ENCODE data around the gene TRIL. TPM values are rescaled to one million over a fixed set of nuclear protein-coding genes. Genes with fewer than 3 reads are reported as not detected.

Gene TRIL, protein sequence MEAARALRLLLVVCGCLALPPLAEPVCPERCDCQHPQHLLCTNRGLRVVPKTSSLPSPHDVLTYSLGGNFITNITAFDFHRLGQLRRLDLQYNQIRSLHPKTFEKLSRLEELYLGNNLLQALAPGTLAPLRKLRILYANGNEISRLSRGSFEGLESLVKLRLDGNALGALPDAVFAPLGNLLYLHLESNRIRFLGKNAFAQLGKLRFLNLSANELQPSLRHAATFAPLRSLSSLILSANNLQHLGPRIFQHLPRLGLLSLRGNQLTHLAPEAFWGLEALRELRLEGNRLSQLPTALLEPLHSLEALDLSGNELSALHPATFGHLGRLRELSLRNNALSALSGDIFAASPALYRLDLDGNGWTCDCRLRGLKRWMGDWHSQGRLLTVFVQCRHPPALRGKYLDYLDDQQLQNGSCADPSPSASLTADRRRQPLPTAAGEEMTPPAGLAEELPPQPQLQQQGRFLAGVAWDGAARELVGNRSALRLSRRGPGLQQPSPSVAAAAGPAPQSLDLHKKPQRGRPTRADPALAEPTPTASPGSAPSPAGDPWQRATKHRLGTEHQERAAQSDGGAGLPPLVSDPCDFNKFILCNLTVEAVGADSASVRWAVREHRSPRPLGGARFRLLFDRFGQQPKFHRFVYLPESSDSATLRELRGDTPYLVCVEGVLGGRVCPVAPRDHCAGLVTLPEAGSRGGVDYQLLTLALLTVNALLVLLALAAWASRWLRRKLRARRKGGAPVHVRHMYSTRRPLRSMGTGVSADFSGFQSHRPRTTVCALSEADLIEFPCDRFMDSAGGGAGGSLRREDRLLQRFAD
- polyA plus RNA-seq = not detected

DNA sequence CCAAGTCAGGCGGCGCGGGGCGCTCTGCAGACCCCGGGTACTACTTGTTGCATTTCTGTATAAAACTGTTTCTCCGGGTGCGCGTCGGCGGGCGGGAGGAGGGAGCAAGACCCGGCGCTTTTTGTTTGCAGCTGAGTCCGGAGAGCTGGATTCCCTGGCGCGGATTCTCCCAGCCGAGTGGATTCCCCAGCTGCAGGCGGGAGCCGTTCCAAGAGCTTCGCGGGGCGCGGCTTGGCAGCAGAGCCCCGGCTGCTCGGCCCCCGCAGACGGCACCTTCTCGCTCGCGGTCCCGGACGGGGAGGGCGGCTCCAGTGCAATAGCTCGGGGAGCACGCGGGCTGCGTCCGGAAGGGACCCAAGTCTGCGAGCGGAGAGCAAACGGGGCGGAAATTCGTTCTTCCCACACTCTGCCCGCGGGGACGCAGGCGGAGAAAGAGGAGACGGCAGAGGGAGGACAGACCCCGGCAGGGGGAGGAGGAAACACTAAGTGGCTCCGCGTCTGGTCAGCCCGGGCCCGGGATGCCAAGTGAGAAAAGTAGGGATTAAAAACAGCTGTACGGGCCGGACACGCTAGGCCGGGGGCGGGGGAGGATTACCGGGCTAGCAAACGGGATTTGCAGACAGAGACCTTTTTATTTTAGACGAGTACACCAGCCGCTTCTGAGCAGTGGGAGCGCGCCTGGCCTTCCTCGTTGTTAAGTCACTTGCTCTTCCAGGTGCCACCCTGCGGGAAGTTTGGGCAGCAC is at the start of gene TRIL:
Gene TRIL (minus strand): TSS at position 96 of the 745 bp plus-strand sequence. CDS start 284 bp downstream, outside the sequence.
- Mint-ChIP-seq H3K27me3 (peaks cover 36% of the 10 kb centered on the region), H3K9me3 (peaks cover 0 to 3% (median 0%) of the 10 kb centered on the region in 3 donors)

DNA sequence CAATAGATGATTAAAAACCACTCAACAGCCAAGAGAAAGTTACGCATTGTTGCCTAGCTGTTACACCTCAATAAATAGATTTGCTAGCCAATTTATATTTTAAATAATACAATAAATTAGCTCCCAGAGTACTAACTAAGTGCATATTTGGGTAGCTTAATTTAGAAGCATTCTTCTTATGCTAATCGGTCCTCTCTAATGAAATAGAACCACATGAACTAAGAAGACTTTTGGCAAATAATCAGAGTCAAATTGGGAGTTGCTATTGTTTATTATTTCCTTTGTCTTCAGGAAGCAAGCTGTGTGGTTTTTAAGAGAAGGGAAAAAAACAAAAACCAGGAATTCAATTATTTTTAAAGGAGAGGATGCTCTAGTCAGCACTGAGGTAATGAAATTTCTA is 49.0 kb upstream of the TRIL start:
- no peaks in the 10 kb centered on the region for H3K36me3 Mint-ChIP-seq
- H3K4me1 Mint-ChIP-seq = peaks cover 0 to 1% (median 0%) of the 10 kb centered on the region in 3 donors

More for the DNA sequence above, at the start of gene TRIL:
- Mint-ChIP-seq H3K27ac (peak within 1 kb of the TSS in 2 of 3 donors; percentile 28 to 63), H3K4me3 (peak within 1 kb of the TSS; percentile 2 to 70 (median 8)), H3K36me3 (no peaks in the 10 kb centered on the region), H3K4me1 (peaks cover 0 to 7% (median 4%) of the 10 kb centered on the region in 3 donors)

DNA sequence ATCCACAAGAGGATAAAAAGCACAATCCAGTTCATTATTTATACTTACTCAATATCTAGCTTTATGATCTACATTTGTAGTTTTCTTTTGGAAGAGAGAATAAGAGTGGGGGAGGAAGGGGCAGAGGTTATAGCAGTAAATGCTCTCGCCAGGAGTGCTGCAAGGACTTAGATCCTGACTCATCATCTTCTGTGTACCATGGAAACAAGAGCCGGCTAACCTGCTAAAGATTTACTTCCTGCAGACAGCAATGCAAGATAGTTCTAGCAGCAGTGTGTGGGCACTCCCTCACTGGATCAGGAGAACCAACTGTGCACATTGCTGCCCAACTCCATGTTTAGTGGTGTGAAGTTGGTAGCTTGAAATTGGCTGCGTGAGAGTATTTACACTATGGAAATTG is 47.7 kb upstream of the TRIL start:
- Mint-ChIP-seq H3K27me3 (peaks cover 11% of the 10 kb centered on the region), H3K36me3 (no peaks in the 10 kb centered on the region), H3K27ac (no peak overlapping the region), H3K9me3 (peaks cover 2 to 6% (median 3%) of the 10 kb centered on the region in 3 donors), H3K4me3 (no peak overlapping the region), H3K4me1 (peaks cover 0 to 1% (median 0%) of the 10 kb centered on the region in 3 donors)

More for the DNA sequence above, 49.0 kb upstream of the TRIL start:
- Mint-ChIP-seq H3K27ac (no peak overlapping the region), H3K9me3 (peaks cover 2 to 6% (median 3%) of the 10 kb centered on the region in 3 donors), H3K4me3 (no peak overlapping the region), H3K27me3 (peaks cover 9% of the 10 kb centered on the region)

DNA sequence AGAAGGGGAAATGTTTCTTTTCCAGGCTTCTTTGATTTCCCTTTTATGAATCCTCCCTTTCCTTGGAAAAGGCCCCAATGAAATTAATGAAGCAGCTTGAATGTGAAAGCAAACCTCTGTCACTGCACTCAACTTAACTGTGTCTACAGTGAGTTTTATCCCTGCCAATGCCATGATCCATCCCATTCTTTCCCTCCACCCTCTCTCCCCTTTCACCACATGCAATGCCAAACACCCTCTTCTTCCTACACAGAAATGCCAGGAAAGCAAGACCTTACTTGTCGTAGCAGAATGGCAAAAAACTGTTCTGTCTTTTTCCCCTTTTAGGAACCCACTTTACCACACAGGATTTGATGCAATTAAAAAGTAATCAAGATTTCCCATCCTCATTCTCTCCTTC is 47.3 kb upstream of the TRIL start:
- no peaks in the 10 kb centered on the region for H3K36me3 Mint-ChIP-seq
- H3K27ac Mint-ChIP-seq = no peak overlapping the region
- peaks cover 2 to 6% (median 3%) of the 10 kb centered on the region in 3 donors for H3K9me3 Mint-ChIP-seq
- no peak overlapping the region for H3K4me3 Mint-ChIP-seq
- H3K4me1 Mint-ChIP-seq = peaks cover 0 to 1% (median 0%) of the 10 kb centered on the region in 3 donors
- peaks cover 11% of the 10 kb centered on the region for H3K27me3 Mint-ChIP-seq

DNA sequence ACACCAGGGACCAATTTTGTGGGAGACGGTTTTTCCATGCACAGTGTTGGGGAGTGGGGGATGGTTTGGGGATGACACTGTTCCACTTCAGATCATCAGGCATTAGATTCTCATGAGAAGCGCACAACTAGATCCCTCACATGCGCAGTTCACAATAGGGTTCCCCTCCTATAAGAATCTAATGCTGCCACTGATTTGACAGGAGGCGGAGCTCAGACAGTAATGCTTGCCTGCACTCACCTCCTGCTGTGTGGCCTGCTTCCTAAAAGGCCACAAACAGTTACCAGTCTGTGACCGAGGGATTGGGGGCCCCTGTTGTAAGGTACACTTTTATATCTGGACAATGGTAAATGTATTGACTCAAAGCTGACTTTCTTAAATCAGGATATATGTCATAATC is 45.6 kb upstream of the TRIL start:
- H3K27me3 Mint-ChIP-seq = peaks cover 11% of the 10 kb centered on the region
- peaks cover 0 to 1% (median 0%) of the 10 kb centered on the region in 3 donors for H3K4me1 Mint-ChIP-seq
- H3K36me3 Mint-ChIP-seq = no peaks in the 10 kb centered on the region
- no peak overlapping the region for H3K4me3 Mint-ChIP-seq
- H3K9me3 Mint-ChIP-seq = peaks cover 0 to 6% (median 3%) of the 10 kb centered on the region in 3 donors
- no peak overlapping the region for H3K27ac Mint-ChIP-seq

DNA sequence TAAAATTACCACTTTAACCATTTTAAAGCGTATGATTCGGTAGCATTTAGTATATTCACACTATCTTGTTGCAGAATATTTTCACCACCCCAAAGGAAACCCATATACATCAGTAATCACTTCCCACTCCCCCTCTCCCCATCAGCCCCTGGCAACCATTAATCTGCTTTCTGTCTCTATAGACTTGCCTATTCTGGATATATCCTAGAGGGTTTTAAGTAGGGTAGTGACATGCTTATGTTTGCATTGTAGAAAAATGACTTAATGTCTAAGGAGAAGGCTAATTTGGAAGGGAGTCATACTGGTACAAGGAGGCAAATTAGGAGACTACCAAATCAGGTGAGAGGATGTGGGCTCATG is 42.6 kb upstream of the TRIL start:
- Mint-ChIP-seq H3K4me3 (no peak overlapping the region), H3K9me3 (peaks cover 0 to 3% (median 0%) of the 10 kb centered on the region in 3 donors), H3K27ac (no peak overlapping the region), H3K36me3 (no peaks in the 10 kb centered on the region), H3K4me1 (no peaks in the 10 kb centered on the region), H3K27me3 (peaks cover 9% of the 10 kb centered on the region)

DNA sequence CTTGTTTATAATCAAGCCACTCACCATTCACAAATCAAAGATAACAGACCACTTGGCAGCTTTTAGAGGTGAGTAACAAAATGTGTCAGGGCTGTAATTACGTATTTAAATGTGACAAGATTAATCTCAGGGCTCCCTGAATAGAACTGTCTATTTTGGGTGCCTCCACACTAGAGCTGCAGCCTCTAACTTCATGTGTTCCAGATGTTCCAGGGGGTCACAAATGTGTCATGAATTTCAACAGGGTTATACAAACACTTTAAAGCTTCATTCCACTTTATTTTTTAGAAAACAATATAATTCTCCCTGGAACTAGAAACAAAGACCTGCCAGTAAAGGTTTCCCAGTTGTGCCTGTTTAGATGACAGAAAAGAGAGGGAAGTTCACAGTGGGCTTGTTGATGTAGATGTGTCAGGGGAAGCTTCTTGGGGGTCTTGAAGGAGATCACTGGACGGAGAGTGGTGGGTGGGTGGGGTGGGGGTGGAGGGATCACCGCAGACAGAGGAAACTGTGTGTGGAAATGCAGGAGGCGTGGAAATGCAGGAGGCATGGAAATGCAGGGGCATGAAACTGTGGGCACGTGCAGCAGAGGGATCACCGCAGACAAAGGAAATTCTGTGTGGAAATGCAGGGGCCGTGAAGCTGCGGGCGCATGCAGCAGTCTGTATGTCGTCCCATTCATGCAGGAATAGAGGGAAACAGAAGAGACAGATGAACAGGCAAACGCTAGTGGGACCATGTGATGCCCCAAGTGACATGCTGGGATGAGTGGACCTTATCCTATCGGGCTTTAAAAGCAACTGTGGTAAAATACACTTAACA is 42.0 kb upstream of the TRIL start:
- H3K4me3 Mint-ChIP-seq = no peak overlapping the region
- no peaks in the 10 kb centered on the region for H3K36me3 Mint-ChIP-seq
- H3K9me3 Mint-ChIP-seq = no peaks in the 10 kb centered on the region
- no peaks in the 10 kb centered on the region for H3K4me1 Mint-ChIP-seq
- H3K27me3 Mint-ChIP-seq = peaks cover 5% of the 10 kb centered on the region
- no peak overlapping the region for H3K27ac Mint-ChIP-seq

DNA sequence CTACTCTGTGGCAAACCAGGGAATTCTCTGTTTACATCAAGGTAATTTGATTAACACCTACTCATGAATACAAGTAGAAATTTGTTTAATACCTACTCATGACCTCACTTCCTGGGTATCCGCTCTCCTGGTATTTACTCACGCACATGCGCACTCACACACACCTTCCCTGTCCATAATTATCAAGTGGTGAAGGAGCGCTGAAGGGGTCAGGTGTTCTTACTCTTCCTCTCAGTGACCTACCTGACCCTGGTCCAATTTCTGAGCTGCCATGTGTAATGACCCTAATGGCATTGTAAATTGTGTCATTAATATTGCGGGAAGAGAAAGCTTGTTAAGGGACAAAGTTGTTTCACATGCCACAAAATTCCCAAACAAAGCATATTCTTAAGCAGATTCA is 41.3 kb upstream of the TRIL start:
- Mint-ChIP-seq H3K4me1 (no peaks in the 10 kb centered on the region), H3K36me3 (no peaks in the 10 kb centered on the region), H3K27me3 (peaks cover 5% of the 10 kb centered on the region), H3K27ac (no peak overlapping the region), H3K4me3 (no peak overlapping the region), H3K9me3 (no peaks in the 10 kb centered on the region)

DNA sequence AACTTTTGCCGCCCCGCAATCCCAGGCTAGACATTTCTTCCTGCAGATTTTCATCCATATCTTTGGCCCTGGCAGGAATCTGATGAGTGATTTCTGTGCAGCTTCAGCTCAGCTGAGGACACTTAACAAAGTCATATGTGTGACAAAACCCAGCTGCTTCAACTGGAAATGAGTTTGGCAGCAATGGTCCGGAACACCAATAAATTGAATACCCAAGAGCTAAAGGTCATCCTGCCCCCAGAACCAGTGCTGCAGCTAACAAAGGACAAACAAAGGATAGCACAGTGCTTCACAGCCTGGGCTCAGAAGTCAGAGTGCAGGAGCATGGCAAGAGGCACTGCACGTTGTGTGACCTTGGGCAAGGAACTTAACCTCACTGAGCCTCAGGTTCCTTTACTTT is 40.0 kb upstream of the TRIL start:
- Mint-ChIP-seq H3K27me3 (peaks cover 8% of the 10 kb centered on the region), H3K4me1 (no peaks in the 10 kb centered on the region), H3K4me3 (no peak overlapping the region), H3K36me3 (no peaks in the 10 kb centered on the region), H3K27ac (no peak overlapping the region), H3K9me3 (no peaks in the 10 kb centered on the region)

DNA sequence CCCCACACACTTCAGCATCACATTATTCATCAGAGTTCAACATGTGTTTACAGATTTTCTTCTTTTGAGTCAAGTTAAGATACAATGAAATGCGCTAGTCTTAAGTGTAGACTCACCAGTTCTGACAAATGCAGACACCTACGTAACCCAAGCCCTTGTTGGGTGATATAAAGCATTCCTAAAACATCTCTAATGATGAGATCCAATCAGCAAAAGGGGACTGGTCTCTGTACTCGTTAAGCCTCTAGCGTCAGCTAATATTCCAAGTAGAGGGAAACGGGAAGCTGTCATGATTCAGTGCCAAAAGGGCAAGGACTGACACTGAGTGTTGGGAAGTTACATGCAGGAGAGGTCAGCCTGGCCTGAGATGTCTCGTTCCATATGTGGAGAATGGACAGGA is 38.7 kb upstream of the TRIL start:
- no peak overlapping the region for H3K27ac Mint-ChIP-seq
- no peak overlapping the region for H3K4me3 Mint-ChIP-seq
- peaks cover 11% of the 10 kb centered on the region for H3K27me3 Mint-ChIP-seq
- H3K9me3 Mint-ChIP-seq = no peaks in the 10 kb centered on the region
- no peaks in the 10 kb centered on the region for H3K36me3 Mint-ChIP-seq
- H3K4me1 Mint-ChIP-seq = no peaks in the 10 kb centered on the region

DNA sequence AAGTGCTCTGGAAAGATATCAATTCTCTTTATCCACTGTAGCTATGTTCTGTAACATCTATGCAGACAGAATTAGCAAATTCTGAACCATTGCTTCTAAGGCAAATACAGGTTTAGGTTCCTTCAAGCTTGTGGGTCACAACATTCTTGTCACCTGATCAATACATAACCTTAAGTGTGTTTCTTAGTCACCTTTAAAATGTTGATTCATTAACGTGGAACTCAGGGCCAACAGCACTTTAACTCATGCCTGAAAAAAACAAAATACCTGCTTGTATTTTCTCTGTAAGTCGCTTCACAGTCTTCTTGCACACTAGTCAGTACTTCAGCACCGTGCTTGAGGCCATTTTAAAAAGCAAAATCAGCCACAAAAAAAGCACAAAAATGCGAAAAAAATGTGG is 35.2 kb upstream of the TRIL start:
- no peaks in the 10 kb centered on the region for H3K9me3 Mint-ChIP-seq
- peaks cover 21% of the 10 kb centered on the region for H3K27me3 Mint-ChIP-seq
- no peak overlapping the region for H3K27ac Mint-ChIP-seq
- no peaks in the 10 kb centered on the region for H3K36me3 Mint-ChIP-seq
- H3K4me3 Mint-ChIP-seq = no peak overlapping the region
- no peaks in the 10 kb centered on the region for H3K4me1 Mint-ChIP-seq

DNA sequence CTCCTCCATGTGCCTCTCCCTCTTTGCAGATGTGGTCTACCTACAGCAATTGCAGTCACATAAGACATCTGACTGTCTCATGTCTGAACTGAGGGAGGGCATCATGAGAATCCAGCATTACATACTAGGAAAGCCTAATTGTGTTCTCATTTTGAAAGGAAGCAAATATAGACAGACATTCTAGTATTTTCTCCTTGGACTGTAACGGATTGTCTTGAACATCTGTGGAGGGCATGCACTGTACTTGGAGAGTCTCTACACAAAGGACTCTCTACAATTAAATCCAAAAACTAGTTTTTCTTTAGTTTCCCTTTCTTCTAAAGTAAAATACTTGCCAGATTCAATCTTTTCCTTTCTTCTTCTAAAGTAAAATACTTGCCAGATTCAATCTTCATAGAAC is 34.7 kb upstream of the TRIL start:
- Mint-ChIP-seq H3K36me3 (no peaks in the 10 kb centered on the region), H3K4me3 (no peak overlapping the region), H3K4me1 (no peaks in the 10 kb centered on the region), H3K27ac (no peak overlapping the region), H3K9me3 (no peaks in the 10 kb centered on the region), H3K27me3 (peaks cover 18% of the 10 kb centered on the region)

DNA sequence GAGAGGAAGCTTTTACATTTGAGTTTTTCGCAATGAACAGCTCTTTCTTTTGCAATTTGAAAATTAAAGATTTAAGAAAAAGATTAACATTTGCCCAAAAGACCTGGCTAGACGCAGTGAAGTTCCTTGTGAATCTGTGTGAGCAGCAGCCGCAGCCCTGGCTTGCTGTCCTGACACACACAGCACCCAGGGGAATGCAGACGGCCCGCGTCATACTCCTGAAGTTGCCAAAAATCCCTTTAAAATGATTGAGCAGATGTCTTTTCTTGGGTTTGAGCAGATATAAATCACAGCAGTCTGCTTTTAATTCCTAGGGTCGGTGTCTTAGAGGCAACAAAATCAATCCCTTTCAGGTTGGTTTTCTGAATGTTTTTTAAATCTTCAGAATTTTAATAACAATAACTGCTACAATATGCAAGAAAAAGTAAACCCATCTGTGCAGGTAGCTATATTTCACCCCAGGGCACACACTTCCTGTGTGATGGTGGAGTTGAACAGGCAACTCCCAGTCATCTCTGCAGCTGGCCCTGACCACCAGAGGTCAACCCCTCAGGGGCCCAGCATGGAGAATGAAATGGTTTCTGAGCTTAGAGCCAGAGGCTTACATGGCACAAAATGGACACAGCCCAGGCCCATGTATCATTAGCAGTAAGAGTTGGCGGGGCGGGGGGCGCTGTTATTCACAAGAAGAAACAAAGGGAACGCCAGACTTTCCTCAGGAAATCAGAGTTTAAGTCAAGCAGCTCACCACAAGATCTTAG is 32.2 kb upstream of the TRIL start:
- Mint-ChIP-seq H3K9me3 (no peaks in the 10 kb centered on the region), H3K27me3 (peaks cover 22% of the 10 kb centered on the region), H3K4me1 (no peaks in the 10 kb centered on the region), H3K4me3 (no peak overlapping the region), H3K27ac (no peak overlapping the region), H3K36me3 (no peaks in the 10 kb centered on the region)

All from IgD-negative memory B cell (primary cell).